GM12892 (cell line): ENCODE results near the gene CORO7.
"Not testable (repeated sequence)": the region's sequence is repeated elsewhere in the genome, so short reads cannot be mapped to it uniquely, and the experiment has no call there.

Experiments
- DNase-seq: peaks from one replicate; pipeline ENCODE4 v3.0.0; 2011; ENCODE audit not compliant: insufficient read length
- FAIRE-seq: peaks from 2 replicates; lab custom pipeline; 2011; peaks lifted over from hg19 to GRCh38; lab: Jason Lieb, UNC
- POLR2A ChIP-seq: IDR thresholded peaks from 2 replicates; pipeline ENCODE4 v1.6.1; 2011; ENCODE audit warnings: low read depth, low read length, control low read depth
- POLR2AphosphoS5 ChIP-seq: IDR thresholded peaks from 2 replicates; pipeline ENCODE4 v1.6.1; 2011; ENCODE audit warnings: low read depth, low read length, control low read depth
- TAF1 ChIP-seq: IDR thresholded peaks from 2 replicates; pipeline ENCODE4 v1.6.1; 2011; ENCODE audit warnings: low read depth, mild to moderate bottlenecking, control low read depth, low read length, borderline replicate concordance

CORO7 gene

GRCh38 chr16:4341250-4341649, 75.1 kb downstream of the CORO7 start:
- TF ChIP-seq TAF1 (no peak), POLR2AphosphoS5 (no peak), POLR2A (no peak)
- no peak for DNase-seq
- FAIRE-seq = no peak

- no peak for DNase-seq
- no peak for FAIRE-seq
- TF ChIP-seq POLR2AphosphoS5 (no peak), POLR2A (no peak), TAF1 (no peak)
Measured at GRCh38 chr16:4340443-4340842, 76.0 kb downstream of the CORO7 start.

DNA sequence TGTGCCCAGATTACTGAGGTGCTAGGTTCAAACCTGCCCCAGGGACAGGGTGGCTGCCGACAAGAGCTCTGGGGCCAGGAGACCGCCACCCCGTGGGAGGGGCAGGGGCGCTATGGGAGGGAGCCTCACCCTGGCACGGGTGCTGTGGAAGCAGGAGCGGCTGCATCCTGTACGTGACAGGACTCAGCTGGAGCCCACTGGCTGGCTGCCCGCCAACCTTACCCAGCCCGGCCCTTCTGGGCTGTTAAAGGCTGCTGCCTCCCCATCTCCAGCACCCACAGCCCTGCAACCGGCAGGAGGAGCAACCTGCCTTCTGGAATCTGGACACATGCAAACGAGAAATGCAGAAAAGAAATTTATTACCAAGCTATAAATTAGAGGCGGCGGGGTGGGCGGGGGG, 76.5 kb downstream of the CORO7 start:
- no peak for FAIRE-seq
- no peak for TF ChIP-seq POLR2A
- no peak for TF ChIP-seq POLR2AphosphoS5
- no peak for TF ChIP-seq TAF1
- DNase-seq = no peak

DNA sequence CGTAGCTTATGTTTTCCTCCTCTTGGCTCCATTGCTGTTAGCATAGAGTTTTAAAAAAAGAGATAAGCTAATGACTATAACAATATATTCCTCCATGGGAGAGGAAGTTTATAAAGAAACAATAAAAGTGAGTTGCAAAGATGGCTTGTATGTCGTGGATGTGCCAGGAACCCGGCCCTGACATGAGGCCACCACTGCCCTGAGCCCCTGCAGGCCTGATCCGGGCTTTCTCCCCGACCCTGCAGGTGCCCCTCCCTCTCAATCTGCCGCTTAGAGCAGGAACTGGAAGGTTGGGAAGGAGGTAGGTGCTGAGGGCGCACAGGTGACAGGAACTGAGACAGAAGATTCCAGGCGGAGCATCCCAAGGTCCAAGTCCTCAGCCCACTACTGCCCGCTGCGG, 76.9 kb downstream of the CORO7 start:
- no peak for FAIRE-seq
- TF ChIP-seq TAF1 (no peak), POLR2A (no peak), POLR2AphosphoS5 (no peak)
- DNase-seq = no peak

DNA sequence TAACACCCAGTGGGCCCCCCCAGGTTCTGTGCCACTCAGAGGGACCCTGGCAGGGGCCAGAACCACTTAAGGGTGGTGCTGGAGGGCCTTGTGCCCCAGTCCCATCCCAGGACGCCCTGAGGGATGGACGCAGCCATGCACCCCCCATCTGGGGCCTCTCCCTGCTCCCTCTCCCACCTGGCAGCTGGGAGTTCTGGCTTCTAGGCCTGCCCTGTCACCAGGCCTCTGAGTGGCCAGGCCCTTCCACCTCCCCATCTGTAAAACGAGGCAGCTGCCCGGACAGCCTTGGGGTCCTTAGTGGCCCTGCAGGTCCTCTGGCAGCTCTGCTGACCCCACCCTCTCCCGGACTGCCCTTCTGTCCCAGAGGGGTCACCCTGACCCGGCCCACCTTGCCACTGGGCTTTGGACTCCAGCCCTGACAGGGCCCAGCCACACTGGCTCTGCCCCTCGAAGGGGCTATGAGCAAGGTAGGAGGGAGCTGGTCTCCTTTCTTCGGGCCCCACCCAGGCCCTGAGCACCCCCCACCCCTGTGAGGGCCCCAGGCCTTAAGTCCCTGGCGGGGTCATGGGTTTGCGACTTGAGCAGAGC, 77.6 kb downstream of the CORO7 start:
- no peak for DNase-seq
- no peak for FAIRE-seq
- no peak for TF ChIP-seq TAF1

GRCh38 chr16:4338125-4338582, 78.2 kb downstream of the CORO7 start:
- no peak for FAIRE-seq
- no peak for DNase-seq
- TF ChIP-seq POLR2A (no peak), POLR2AphosphoS5 (no peak), TAF1 (no peak)

GRCh38 chr16:4337540-4338088, 78.8 kb downstream of the CORO7 start:
- FAIRE-seq (no peak), DNase-seq (no peak)
- no peak for TF ChIP-seq TAF1
- no peak for TF ChIP-seq POLR2AphosphoS5
- TF ChIP-seq POLR2A = no peak

DNA sequence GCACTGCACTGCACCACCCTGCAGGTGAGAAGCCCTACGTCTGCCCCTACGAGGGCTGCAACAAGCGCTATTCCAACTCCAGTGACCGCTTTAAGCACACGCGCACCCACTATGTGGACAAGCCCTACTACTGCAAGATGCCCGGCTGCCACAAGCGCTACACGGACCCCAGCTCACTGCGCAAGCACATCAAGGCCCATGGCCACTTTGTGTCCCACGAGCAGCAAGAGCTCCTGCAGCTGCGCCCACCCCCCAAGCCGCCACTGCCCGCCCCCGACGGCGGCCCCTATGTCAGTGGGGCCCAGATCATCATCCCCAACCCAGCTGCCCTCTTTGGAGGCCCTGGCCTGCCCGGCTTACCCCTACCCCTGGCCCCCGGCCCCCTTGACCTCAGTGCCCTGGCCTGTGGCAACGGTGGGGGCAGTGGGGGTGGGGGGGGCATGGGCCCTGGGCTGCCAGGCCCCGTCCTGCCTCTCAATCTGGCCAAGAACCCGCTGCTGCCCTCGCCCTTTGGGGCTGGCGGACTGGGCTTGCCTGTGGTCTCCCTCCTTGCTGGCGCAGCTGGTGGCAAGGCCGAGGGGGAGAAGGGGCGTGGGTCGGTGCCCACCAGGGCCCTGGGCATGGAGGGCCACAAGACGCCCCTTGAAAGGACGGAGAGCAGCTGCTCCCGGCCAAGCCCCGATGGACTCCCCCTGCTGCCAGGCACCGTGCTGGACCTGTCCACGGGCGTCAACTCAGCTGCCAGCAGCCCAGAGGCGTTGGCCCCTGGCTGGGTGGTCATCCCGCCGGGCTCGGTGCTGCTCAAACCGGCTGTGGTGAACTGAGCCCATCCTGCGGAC, 79.5 kb downstream of the CORO7 start:
- no peak for TF ChIP-seq TAF1
- no peak for TF ChIP-seq POLR2AphosphoS5
- TF ChIP-seq POLR2A = no peak
- no peak for FAIRE-seq
- DNase-seq = no peak

- FAIRE-seq (no peak), DNase-seq (no peak)
- no peak for TF ChIP-seq TAF1
- no peak for TF ChIP-seq POLR2A
- TF ChIP-seq POLR2AphosphoS5 = no peak
Measured at GRCh38 chr16:4334724-4335495, 81.5 kb downstream of the CORO7 start.

DNA sequence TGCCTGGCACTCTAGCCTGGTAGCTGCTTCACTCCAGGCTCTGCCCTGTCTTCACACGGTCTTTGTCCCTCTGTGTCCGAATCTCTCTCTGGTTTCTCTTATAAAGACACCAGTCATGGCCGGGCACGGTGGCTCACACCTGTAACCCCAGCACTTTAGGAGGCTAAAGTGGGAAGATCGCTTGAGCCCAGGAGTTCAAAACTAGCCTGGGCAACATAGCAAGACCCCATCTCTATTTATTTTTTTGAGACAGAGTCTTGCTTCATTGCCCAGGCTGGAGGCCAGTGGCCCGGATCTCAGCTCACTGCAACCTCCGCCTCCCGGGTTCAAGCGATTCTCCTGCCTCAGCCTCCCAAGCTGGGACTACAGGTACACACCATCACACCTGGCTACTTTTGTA, 82.7 kb downstream of the CORO7 start:
- DNase-seq, FAIRE-seq: not testable (repeated sequence)

DNA sequence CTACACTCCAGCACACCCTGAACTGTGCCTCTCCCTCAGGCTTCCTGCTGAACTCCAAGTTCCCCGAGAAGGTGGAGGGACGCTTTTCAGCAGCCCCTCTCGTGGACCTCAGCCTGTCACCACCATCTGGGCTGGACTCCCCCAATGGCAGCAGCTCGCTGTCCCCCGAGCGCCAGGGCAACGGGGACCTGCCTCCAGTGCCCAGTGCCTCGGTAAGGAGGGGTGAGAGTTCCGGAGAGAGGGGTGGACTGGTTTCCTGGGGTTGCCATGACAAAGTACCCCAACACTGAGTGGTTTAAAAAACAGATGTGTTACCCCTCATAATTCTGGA, 83.1 kb downstream of the CORO7 start:
- TF ChIP-seq POLR2A (no peak), POLR2AphosphoS5 (no peak), TAF1 (no peak)

DNA sequence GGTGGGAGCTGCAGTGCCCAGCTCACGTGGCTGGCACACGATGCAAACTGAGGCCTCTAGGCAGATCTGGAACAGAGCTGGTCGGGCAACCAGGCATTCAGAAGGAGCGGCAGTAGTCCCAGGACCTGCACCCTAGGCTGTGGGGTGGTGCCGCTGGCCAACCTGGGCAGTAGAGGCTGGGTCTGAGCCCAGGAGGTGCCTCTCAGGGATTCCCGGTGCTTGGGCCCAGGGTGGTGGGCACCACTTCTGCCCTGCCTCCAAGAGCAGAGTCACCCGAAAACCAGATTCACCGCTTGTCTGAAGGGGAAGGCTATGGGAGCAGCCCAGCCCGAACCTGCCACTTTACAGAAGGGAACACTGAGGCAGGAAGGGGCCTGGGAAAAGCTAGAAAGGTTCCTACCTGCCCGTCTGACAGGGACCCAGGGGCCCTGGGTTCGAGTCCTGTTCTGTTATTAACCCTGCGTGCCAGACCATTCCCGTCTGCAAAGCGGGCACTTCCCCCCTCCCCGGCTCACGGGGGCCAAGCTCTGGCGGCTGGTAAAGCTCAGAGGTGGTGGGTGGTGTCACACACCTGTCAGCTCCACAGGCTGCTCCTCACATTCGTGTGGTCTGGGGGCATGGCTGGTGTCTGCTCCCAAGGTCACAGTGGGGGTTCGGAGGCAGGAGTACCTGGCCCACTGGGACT, 83.6 kb downstream of the CORO7 start:
- TF ChIP-seq POLR2AphosphoS5 = no peak
- TF ChIP-seq POLR2A = no peak
- no peak for TF ChIP-seq TAF1
- FAIRE-seq (no peak), DNase-seq (no peak)

More for the DNA sequence above, 83.1 kb downstream of the CORO7 start:
- FAIRE-seq (no peak), DNase-seq (no peak)
